Activated CD8-positive, alpha-beta memory T cell treated with anti-CD3 and anti-CD28 coated beads, Interleukin-2, amount 50 U/mL, for 4 hours (primary cell): ENCODE measurements around the gene CTU2.
A peak's percentile ranks its signal among the peaks of the same experiment; 100 is the strongest.

ENCODE experiments used
- DNase-seq: peaks from one replicate; pipeline ENCODE4 v3.0.0-alpha.2; 2020

Gene CTU2

DNA sequence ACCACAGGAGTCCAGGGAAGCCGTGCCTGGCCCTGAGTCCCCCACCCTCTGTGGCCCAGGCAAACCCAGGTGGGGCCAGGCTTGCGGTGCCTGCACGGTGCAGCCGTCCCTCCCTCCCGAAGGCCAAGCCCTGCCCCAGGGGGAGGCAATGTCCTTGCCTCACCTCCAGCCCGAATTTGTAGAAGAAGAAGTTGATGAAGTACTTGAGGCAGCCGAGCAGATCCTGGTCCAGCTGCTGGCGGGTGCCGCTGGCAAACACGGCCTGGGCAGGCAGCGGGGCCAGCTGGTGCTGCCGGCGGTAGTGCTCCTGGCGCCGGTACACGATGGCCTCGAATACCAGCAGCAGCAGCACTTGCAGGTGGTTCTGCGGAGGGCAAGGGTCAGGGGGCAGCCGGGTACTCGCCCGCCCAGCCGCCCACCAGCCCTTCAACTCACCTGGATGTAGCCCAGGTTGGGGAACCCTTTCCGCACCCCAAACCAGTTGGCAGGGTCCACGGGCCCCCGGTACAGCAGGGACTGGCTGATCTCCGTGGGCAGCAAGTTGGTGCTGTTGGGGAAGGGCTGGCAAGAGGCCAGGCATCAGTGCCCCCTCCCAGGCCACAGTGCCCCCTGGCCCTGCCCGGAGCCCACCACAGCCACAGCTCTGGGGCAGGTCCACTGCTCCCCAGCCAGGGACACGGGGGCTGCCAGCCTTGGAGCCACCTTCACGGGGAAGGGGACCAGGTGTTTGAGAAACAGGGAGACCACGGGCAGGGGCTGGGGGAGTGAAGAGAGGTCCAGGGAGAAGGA, 26.1 kb downstream of the CTU2 start:
- DNase-seq, result no peak

DNA sequence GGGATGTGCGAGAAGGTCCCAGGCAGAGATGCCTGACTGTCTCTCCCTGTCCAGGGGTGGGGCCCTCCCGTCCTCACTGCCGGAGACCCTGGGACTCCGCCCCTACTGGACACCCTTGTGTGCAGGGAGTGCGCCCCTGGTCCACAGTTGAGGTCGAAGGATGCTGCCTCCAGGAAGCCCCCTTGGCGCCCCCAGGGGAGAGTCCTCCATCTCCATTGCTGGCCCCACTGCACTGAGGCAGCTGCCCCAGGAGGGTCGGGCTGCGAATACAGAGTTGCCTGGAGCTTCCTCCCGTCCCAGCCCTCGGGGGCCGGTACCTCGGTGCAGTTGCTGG, 26.6 kb downstream of the CTU2 start:
- no peak for DNase-seq

DNA sequence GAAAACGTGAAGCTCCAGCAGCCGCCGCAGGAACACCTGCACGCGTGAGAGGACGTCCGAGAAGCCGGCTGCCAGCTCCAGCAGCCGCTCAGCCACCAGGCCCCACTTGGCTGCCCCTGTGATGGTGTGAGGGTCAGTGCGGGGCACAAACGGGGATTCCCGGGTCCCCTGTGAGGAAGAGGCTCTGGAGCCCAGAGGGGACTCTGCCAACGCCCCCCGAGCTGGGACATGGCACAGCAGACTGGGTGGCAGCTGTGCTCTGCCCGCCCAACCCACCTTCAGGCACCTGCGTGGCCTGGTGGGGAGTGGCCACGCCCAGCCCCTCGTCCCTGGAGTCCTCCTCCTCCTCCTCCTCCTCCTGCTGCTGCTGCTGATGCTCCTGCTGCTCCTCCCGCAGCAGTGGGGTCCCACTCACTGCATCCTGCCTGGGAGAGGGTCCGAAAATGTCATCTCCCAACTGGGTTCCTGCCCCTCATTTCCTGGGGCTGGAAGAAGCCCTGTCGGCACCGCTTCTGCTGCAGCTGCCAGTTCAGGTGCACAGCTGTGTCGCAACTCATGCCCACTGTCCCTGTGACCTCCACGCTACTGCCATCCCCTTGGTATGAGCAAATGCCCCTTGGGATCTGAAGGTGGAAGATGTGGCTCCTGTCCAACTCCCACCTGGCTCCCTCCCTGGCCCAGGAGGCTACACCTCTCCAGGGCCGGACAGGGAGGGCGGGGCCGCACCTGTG, 27.5 kb downstream of the CTU2 start:
- DNase-seq, result no peak

DNA sequence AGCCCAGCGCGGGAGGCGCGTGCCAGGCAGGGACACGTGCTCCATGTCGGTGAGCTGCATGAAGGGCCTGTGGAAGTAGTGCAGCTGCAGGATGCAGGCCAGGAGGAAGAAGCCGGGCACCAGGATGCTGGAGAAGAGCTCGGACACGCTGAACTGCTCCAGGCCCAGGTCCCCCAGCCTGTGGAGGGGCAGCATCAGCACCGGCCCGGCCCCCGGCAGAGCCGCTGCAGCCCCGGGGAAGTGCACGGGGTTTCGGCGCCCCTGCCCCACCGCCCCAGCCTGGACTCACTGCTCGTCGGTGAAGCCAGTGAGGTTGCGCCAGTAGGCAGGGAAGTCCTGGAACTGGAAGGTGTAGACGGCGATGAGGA, 28.0 kb downstream of the CTU2 start:
- DNase-seq, result no peak

DNA sequence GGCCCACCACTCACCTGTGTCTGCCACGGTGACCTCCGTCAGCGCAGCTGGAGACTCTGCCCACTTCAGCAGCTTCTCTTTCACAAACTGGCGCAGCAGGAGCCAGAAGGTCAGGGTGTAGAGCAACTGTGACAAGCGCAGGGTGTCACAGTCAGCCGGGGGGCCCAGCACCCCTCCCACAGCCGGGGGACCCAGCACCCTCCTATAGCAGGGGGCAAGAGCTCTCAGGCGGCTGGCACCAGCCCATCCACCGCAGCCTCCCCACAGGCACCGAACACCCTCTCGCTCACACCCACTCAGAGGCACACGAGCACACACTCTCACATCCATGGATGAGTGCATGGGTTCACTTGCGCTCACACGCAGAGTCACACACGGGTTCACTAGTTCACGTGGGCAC, 28.8 kb downstream of the CTU2 start:
- no peak for DNase-seq

DNA sequence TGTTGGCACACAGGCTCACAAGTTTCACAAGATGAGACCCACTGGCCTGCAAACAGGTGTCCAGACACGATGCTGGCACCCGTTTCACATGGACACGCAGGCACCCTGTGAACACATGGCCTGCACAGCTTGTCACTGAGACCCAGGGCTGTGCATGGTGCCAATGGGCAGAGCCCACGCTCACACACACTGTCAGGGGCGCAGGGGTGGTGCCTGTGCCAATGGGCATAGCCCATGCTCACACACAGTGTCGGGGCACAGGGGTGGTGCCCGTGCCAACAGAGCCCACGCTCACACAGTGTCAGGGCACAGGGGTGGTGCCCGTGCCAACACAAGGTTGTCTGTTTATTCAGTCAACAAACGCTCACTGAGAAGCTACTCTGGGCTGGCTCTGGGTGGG, 29.3 kb downstream of the CTU2 start:
- no peak for DNase-seq

DNA sequence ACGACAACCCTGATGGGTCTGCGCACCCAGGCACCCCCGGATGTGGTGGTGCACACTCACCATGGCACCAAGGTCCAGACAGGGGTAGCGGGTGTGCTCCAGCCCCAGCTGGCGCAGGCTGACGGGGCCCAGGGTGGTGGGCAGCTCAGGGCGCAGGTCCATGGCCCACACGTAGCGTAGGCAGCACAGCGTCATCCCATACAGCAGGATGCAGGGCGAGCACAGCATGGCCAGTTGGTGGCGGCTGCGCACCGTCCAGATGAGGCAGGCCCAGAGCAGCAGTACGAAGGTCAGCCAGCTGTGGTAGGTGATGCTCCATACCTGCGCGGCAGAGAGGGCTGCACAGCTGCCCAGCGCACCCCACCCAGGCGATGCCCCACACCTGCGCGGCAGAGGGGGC, 29.8 kb downstream of the CTU2 start:
- no peak for DNase-seq

DNA sequence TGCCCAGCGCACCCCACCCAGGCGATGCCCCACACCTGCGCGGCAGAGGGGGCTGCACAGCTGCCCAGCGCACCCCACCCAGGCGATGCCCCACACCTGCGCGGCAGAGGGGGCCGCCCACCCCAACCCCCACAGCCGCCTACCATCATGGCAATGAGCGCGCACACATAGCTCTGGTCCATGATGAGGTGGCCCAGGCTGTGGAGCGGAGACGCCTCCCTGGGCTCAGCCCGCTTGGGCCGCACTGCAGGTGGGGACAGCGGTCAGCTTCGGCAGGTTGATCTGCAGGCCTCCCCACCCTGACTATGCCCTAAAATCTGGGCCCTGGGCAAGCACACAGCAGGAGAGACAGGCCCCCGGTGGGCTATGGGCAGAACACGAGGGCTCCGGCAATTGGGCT, 30.2 kb downstream of the CTU2 start:
- no peak for DNase-seq

DNA sequence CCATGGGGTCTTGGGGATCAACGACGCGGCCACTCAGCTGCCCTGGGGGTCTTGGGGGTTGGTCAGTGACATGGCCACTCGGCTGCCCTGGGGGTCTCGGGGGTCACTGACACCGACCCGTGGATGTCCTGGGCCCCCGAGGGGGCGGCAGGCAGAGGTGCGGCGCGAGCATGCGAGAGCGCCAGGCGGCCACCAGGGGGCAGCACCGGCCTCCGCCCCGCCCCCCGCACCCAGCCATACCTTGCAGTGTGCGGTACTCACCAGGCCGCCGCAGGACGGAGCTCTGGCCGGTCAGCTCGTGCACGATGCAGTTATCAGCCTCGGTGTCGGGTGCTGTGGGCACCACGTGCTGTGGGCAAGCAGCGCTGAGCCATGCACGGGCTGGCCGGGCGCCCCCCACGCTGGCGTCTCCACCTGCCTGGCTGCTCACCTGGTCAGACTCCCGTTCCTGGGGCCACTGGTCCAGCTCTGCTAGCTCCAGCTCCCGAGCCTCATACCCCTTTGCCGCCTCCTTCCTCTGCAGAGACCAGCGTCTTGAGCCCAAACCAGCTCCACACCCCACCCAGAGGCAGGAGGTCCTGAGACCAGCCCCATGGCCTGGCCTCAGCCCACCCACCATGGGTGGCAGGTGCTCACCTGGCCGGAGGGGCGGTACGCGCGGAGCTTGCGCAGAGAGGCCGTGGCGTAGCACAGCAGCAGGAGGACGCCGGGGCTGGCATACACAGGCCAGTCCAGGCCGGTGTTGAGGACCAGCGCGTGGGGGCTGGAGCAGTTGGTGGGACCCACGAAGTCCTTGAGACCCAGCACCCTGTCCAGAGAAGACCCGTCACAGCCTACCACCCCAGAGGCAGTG, 31.2 kb downstream of the CTU2 start:
- DNase-seq, result peak; percentile 80

DNA sequence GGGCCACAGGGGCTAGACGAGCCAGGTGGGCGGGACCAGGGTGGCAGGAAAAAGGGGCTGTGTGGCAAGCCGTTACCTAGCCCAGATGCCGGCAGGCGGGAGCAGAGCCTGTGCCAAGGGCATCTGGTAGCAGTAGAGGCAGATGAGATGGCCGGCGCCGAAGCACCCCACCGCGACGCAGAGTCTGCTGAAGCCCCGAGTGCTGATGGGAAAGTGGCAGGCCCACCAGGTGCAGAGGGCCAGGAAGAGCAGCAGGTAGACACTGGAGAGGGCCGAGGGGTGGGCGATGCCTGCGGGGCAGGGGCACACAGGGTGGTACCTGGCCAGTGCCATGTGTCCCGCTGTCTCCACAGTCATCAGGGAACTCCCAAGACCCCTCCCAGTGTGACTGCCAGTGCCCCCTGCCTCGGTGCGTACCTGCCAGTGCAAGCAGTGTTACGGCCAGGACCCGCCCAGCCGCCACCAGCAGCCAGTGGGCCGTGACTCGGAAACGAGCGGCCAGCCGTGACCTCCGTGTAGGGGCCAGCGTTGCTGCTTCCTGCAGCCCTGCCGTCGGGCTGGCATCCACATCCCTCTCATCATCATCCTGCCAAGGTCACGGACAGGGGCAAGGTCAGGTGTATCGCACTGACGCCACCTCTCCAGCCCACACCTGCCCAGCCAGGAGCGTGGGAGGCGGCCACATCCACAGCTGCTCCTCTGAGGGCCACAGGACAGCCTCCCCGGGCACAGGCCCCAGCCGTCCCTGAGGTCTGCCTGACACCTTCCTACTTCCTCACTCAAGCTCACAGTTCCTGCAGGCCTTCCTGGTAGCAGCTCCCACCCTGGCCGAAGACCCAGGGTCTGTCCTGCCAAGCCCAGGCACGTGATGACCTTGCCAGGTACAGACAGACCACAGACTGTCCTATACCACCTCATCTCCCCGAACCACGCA, 32.1 kb downstream of the CTU2 start:
- DNase-seq, result no peak

DNA sequence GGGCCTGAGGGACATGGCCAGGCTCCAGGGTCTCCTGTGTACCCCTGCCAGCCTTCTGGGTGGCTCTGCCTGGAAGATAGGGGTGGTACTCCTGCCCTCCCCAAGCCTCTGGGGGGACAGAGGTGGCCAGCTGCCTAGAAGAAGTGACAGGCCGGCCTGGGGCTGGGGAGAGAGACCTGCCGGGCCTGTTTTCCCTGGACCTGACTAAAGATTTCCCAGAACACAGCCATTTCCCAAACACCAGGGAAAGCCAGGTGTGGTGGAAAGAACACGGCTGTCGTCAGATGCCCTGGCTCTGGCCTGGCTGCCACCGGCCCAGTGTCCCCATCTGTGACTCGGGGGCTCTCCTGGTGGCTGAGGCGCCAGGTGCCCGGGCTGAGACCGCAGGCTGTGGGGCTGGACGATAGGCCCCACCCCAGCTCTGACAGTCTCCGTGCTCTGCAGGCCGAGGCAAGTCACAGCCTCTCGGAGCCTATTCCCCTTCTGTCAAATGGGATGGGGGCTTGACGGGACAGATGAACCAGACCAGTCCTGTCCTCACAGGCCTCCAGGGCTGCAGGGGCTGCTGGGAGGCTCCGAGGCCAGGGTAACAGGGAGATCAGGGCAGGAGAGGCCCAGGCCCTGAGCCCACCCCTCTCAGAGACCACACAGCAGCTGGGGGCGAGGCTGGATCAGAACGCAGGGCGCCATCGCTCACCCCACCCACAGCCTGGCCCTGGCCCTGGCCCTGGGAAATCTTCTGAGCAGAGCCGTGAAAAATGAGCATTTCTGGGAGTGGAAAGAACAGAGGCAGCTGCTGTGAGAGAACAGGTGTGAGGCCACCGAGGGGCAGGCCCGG, 33.1 kb downstream of the CTU2 start:
- no peak for DNase-seq

DNA sequence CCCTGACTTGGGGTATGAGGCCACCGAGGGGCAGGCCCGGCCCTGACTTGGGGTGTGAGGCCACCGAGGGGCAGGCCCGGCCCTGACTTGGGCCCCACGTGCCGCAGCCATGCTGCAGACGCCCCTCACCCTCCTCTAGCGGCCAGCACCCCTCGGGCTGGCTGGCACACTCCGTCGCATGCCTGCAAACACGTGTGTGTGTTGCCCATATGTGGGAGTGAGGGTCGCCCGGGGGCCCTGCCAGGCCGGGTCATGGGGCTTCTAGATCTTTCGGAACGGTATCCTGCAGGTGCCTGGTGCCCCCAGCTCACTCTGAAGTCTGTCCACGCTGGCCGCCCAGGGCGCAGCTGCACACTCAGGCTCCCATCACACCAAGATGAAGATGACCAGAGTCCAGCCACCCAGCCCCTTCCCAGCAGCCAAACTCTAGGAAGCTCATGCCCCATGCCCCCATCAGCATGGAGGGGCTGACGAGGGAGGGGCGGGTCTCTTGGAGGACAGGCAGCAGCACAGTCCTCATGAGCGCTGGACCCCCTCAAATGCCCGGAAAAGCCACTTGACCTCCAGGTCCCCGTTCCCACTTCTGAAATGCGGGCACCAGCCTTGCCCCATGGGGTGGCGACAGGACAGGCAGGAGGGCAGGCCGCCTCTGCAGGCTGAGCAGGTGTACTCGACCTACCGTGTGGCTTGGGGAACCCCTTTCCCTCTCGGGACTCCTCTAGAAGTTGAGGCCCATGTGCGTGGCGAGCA, 33.8 kb downstream of the CTU2 start:
- no peak for DNase-seq

DNA sequence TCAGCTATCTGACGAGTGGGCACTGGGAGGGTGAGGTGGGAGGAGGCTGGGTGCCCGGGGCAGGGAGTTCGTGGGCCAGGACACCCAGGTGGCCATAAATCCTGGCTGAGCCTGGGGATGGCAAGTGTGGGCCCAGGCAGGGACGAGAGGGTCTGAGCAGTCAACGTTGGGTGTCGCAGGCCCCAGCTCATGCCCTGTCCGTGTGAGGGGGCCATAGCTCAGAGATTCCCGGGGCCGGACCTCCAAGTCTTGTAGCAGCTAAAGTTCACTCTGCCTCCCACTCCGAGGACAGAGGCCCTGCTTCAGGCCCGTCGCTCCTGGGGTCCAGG, 34.4 kb downstream of the CTU2 start:
- DNase-seq, result no peak

DNA sequence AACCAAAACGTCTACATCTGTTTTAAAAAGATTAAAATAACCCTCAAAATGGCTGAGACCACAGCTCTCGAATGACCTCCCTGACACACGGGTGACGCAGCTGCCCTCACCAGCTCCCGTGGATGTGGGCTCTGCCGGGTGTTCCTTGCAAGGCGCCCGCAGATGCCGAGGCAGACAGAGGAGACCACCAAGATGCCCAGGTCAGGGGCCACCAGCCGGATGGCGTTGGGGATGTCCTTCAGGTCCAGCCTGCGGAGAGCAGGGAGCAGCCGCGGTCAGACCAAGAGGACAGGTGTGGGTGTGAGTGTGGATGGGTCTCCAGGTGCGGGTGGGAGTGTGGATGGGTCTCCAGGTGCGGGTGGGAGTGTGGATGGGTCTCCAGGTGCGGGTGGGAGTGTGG, 35.1 kb downstream of the CTU2 start:
- DNase-seq, result no peak

DNA sequence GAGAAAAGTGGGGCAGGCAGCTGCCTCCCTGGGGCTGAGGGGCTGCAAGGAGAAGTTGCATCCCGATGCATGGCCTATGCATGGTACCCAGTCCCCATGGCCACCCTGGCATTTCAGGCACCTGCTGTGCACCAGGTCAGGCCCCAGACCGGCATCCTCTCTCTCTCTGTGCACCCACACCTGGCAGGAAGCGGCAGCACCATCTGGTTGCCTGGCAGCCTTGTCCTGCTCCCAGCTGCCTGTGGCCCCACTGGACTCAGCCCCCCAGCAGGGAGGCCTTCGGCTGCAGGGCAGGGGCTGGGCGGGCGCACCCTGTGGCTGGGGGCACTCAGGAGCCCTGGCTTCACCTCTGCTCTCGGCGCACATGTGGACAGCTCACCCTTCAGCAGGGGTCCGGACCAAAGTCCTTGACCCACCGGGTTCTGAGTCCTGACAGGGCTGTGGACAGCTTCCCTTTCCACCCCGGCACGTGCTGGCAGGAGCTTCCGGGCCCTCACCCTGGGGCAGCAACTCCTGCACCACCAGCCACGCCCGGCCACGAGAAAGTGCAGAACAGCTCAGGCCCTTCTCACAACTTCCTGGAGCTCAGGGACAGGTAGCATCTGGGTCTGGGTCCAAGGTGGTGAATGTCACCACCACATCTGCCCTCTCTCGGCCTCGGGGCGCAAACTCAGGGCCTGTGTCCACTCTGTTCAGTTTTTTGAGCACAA, 36.7 kb downstream of the CTU2 start:
- DNase-seq, result no peak

DNA sequence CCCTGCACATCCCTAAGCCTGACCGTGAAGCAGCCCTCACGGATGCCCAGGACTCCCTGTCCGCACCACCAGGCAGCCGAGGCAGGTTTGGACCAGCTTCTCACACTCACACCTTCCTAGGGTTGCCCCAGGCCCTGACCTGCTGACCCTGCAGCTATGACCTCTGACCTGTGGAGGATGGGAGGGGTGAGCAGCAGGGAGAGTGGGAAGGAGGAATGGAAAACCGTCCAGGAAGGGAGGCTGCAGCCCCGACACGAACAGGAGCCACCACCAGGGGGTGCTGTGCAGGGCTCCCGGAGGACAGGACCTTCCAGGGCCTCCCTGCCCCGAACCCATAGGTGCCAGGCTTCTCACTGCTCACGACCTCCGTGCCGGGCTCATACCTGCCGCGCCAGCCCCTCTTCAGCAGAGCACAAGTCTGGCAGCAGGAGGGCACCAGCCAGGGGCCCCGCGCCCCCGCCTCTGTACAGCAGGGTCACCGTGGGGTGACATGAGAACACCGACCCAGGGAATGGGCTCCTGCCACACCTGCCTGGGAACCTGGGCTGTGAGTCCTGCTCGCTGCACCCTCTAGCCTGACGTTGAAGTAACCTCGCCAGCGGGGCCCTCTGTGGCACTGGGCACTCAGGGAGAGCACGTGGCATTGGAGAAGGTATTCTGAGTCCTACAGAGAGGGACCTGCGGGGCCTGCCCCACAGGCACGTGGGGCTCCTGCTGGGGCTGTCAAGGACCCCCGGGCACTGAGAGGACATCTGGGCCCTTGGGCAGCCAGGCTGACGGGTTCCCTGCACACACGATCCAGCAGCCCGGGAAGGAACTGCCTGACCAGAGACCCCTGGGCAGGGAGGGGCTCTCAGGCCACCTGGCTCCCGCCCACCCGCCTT, 37.6 kb downstream of the CTU2 start:
- DNase-seq, result peak; percentile 82

DNA sequence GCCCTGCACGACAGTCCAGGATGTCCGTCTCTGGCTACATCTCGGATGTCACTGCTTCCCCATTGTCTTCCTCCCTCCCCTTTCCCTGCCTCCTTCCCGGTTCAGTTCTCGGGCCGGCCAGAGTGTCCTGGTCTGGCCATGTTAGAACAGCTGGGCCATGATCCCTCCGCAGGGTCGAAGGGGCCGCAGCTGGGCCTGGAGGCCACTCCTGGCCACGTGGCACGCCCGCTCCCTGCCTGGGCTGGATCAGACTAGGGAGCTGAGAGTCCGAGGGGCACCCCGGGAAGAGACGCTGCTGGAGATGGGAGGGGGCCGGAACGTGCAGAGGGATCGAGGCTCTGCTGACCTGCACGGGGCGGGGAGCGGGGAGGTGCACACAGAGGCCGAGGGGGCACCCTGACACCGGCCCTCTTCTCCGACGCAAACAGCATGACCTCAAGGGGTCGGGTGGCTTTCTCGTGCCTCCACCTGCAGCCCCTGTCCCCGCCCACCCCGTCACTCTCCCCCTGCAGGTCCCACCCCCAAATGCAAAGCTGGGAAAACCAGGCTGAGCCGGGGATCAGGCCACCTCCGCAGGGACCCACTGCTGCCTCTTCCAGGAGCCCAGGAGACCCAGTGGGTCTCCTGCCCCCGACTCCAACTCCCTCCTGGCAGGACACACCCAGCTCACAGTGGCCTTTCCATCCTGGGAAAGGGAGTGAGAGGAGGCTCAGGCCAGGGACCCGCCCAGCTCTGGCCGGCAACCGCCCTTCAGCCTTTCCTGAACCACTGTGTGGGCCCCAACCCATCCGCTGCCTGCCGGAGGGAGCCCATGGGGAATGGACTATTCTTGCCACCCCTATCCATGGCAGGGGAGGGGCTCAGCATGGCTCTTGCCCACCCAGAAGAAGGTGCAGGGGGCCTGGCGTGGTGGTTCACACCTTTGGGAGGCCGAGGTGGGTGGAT, 38.5 kb downstream of the CTU2 start:
- no peak for DNase-seq

DNA sequence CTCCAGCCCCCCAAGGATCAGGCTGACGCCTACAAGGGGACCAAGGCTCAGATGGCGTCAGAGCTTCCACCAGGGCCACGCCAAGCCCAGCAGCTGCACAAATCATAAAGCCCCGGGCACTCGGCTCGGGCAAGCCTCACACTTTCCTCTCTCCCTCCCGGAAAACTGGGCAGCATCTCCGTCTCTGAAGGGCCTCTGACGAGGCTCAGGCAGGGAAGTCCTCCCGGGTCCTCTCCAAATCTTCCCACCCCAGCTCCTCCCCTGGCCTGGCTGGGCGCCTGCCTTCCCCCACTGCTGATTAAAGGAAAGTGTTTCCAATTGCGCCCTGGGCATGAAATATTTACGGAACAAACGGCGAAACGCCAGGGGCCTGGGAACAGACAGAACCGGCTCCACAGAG, 40.2 kb downstream of the CTU2 start:
- DNase-seq, result no peak
